GM19452 (cell line): ENCODE results near the gene FMO5.
"Not testable (repeated sequence)": the region's sequence is repeated elsewhere in the genome, so short reads cannot be mapped to it uniquely, and the experiment has no call there.

Experiments used
- ATAC-seq: cut with Tn5 transposase; IDR thresholded peaks from one replicate; pipeline ENCODE4 v1.9.1; 2021; ENCODE audit not compliant: unreplicated experiment

The FMO5 gene

DNA sequence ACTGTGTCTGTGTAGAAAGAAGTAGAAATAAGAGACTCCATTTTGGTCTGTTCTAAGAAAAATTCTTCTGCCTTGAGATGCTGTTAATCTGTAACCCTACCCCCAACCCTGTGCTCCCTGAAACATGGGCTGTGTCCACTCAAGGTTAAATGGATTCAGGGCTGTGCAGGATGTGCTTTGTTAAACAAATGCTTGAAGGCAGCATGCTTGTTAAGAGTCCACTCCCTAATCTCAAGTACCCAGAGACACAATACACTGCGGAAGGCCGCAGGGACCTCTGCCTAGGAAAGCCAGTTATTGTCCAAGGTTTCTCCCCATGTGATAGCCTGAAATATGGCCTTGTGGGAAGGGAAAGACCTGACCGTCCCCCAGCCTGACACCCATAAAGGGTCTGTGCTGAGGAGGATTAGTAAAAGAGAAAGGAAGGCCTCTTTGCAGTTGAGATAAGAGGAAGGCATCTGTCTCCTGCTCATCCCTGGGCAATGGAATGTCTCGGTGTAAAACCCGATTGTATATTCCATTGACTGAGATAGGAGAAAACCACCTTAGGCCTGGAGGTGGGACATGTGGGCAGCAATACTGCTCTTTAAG, 15.1 kb upstream of the FMO5 start:
- ATAC-seq = not testable (repeated sequence)

GRCh38 chr1:147238925-147239820, 14.0 kb upstream of the FMO5 start:
- ATAC-seq = no peak

DNA sequence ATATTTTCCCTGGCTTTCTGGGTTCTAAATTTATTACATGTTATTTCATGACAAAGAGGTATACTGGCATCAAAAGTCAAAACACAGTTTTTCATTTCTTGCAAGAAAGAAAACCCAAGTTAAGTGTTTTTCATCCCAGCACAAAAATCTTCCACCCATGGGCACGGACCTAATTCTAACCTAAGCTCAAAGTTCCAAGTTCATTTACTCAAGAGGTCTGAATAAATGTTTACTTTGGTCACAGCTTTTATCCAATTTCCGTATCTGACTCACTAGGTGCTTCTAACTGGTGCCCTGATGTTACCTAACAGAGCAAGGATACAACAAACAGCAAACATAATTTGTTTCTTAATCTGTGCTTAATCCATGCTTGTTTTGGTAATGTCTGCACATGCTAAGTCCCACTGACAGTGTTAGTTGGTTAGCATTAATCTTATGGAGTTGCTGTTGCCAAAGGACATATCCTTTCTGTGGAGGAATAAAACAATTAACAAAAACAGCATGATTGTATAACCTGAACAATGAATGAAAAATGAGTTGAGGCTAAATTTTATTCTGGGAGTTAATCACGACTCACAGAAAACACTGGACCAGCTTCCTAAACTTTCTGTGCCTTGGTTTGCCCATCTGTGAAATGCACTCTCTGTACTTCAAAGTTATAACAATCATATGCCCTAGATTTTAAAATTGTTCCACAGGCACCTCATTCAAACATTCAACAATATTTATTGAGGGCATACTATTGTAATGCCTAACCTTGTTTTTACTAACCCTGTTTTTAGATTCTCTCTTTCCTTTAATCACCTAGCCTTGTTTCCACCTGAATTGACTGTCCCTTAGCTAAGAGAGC, 13.1 kb upstream of the FMO5 start:
- no peak for ATAC-seq

DNA sequence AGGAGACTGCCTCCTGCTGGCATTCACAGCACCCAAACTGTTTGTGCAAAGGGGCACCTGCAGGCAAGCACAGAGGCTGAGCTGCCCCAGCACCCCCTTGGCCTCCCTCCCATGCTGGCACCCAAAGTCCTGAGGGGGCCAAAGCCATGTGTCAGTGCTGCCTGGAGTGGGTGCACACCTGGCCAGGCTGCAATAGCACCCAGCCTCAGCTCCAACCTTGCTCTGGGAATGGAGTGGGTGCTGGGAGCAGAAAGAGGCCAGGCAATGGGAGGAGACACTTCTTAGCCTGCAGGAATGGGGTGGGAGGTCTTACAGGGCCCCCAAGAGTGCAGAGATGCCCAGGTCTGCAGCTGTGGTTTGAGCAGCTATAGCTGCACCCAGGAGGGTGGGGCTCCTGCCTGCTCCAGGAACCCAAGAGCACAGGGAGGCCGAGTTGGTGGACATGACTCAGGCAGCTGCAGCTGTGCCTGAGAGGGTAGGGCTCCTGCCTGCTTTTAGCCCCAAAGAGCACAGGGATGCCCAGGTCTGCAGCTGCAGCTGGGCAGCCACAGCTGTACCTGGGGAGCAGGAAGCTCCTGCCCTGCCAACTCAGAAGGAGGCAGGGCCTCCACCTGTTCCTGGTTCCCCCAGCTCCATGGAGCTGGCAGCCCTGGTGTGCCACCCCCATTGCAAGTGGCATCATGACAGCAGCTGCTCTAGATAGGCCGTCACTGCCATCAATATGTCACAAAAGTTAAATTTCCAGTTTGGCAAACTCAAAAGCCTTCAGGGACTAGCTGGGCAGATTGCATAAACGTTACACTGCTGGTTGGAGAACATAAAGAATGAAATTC, 12.0 kb upstream of the FMO5 start:
- ATAC-seq = no peak

- ATAC-seq = no peak
Observed at GRCh38 chr1:147236448-147236847, 11.3 kb upstream of the FMO5 start.

GRCh38 chr1:147235822-147236221, 10.7 kb upstream of the FMO5 start:
- ATAC-seq = no peak

GRCh38 chr1:147233903-147234302, 8.8 kb upstream of the FMO5 start:
- ATAC-seq = not testable (repeated sequence)

DNA sequence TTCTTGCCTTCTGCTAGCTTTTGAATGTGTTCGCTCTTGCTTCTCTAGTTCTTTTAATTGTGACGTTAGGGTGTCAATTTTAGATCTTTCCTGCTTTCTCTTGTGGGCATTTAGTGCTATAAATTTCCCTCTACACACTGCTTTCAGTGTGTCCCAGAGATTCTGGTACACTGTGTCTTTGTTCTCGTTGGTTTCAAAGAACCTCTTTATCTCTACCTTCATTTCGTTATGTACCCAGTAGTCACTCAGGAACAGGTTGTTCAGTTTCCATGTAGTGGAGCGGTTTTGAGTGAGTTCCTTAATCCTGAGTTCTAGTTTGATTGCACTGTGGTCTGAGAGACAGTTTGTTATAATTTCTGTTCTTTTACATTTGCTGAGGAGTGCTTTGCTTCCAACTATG, 5.9 kb upstream of the FMO5 start:
- not testable (repeated sequence) for ATAC-seq

GRCh38 chr1:147223740-147224615, 1.2 kb downstream of the FMO5 start:
- no peak for ATAC-seq

DNA sequence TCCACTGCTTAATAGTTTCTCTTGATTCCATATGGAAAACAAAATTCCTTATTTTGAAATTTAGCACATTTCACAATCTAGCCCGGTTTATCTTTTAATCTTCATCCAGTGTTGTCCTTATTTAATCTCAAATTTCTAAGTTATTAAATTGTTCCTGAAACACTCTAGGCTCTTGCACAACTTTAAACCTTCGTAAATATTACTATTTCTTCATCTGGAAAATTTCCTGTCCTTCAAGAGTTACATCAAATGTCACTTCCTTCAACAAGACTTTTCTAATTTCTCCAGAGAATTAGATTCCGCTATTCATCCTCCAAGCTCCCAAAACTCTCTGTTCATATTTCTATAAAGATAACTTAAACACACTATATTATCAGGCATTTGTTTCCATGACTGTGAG, 6.5 kb downstream of the FMO5 start:
- ATAC-seq = no peak

DNA sequence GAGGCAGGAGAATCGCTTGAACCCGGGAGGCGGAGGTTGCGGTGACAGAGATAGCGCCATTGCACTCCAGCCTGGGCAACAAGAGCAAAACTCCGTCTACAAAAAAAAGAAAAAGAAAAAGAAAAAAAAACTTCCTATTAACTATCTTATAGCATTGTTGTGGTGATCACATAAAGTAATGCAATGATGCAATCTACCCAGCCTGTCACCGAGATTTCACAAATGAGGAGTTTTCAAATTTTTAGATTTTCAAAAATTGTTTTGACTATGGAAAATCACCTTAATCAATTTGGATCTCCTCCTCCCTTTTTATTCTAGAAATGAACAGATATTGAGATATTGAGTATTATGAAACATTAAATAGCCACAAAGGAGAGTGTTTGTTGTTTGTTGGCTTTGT, 8.0 kb downstream of the FMO5 start:
- no peak for ATAC-seq

GRCh38 chr1:147216124-147216523, 9.0 kb downstream of the FMO5 start:
- ATAC-seq = no peak

- no peak for ATAC-seq
Observed at GRCh38 chr1:147215540-147215916, 9.6 kb downstream of the FMO5 start.

- ATAC-seq = no peak
Observed at GRCh38 chr1:147214842-147215539, 10.1 kb downstream of the FMO5 start.

- no peak for ATAC-seq
Observed at GRCh38 chr1:147214325-147214724, 10.8 kb downstream of the FMO5 start.

DNA sequence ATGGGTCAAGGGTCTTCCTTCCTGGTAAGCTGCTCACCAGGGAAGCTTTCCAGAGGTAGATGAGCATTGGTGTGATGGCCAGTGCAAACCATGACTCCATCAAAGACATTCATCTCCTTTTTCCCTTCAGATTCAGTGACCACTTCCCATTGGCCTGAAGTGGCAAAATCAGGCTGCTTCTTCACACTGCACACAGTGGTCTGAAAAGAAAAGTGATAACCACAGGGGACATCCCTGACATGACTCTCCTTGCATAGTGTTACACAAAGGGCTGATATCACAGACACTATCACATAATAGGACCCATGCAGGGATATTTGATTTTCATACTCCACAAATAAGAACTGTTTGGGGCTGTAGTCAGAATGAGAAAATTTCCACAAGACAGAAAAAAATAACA, 11.9 kb downstream of the FMO5 start:
- ATAC-seq = no peak

DNA sequence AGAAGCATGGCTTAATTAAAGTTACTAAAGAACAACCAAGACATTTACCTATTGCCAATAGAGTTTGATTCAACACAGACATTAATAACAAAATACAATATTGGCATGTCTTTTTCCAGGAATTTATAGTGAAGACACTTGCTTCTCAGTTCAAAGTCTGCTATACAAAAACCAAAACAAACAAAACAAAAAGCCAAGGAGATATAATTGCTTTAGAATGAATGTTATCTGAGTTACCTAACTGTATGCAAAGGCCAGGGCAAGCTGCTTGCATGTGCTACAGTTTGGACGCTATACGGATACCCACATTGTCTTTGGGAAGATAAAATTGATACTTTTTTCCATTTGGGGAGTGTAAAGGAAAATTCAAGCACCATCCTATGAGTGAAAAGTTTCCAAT, 13.6 kb downstream of the FMO5 start:
- ATAC-seq = no peak

- ATAC-seq = no peak
Observed at GRCh38 chr1:147210987-147211386, 14.2 kb downstream of the FMO5 start.
